Breast epithelium (tissue), 3 donors: ENCODE results near the gene CTNND2.

Experiments
- POLR2A ChIP-seq: fragments of 450-650 bp; IDR thresholded peaks from one replicate; pipeline ENCODE4 v1.6.1; 2016; ENCODE audit warnings: antibody characterized with exemption, mild to moderate bottlenecking, moderate library complexity
- POLR2AphosphoS5 ChIP-seq, 3 donors: sonication (generic); formaldehyde crosslinking; IDR thresholded peaks; one replicate each; pipeline ENCODE4 v1.6.1; 2017; ENCODE audit warnings: antibody characterized with exemption in 3 of 3
- TF ChIP-seq, protein P1 (sequence below), 3 donors: fragments of 450-650 bp; IDR thresholded peaks; one replicate each; pipeline ENCODE4 v1.5.1; 2016 to 2017; ENCODE audit warnings: antibody characterized with exemption in 3 of 3, mild to moderate bottlenecking in 3 of 3, moderate library complexity in 3 of 3

DNA sequence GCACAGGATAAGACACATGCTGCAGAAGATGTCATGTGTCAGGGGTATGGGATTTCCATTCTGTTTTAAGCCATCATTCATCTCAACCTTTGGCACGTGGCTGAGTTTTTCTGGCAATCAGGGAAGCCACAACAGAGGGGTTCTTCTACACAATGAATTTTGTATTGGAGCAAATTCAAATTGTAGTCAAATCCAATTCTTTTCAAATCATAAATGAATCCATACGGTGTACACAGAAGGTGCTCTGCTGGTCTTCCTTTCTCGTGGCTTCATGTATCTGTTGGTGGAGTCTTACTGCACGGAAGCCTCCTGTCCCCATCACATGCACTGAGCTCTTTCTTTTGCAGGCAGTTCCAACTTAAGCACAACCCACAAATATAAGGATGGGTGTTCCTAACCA, 706.5 kb downstream of the CTNND2 start:
- TF ChIP-seq, protein P1, sequence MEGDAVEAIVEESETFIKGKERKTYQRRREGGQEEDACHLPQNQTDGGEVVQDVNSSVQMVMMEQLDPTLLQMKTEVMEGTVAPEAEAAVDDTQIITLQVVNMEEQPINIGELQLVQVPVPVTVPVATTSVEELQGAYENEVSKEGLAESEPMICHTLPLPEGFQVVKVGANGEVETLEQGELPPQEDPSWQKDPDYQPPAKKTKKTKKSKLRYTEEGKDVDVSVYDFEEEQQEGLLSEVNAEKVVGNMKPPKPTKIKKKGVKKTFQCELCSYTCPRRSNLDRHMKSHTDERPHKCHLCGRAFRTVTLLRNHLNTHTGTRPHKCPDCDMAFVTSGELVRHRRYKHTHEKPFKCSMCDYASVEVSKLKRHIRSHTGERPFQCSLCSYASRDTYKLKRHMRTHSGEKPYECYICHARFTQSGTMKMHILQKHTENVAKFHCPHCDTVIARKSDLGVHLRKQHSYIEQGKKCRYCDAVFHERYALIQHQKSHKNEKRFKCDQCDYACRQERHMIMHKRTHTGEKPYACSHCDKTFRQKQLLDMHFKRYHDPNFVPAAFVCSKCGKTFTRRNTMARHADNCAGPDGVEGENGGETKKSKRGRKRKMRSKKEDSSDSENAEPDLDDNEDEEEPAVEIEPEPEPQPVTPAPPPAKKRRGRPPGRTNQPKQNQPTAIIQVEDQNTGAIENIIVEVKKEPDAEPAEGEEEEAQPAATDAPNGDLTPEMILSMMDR (IDR thresholded peaks at IDR 0.05): no peak
- TF ChIP-seq POLR2AphosphoS5 (IDR thresholded peaks at IDR 0.05) (no peak), POLR2A (no peak)
